ENCODE measurements around the gene PAX8.

PAX8 gene

GRCh38 chr2:113235347-113236226 is 43.1 kb downstream of the PAX8 start:
- ATAC-seq, result peak; percentile 89 to 93

- ATAC-seq, result peak in 1 of 2 donors; percentile 9
Observed at GRCh38 chr2:113234721-113235346, 43.9 kb downstream of the PAX8 start.

- ATAC-seq, result no peak
Observed at GRCh38 chr2:113233593-113234550, 44.8 kb downstream of the PAX8 start.

- ATAC-seq, result no peak
Observed at GRCh38 chr2:113232740-113233139, 46.0 kb downstream of the PAX8 start.

- no peak for ATAC-seq
Observed at GRCh38 chr2:113232123-113232522, 46.6 kb downstream of the PAX8 start.

- no peak for ATAC-seq
Observed at GRCh38 chr2:113231064-113231463, 47.7 kb downstream of the PAX8 start.

- ATAC-seq, result no peak
Observed at GRCh38 chr2:113230531-113230930, 48.2 kb downstream of the PAX8 start.

- no peak for ATAC-seq
Observed at GRCh38 chr2:113229795-113230194, 48.9 kb downstream of the PAX8 start.

GRCh38 chr2:113228991-113229716 is 49.6 kb downstream of the PAX8 start:
- ATAC-seq, result no peak

GRCh38 chr2:113228351-113228750 is 50.4 kb downstream of the PAX8 start:
- no peak for ATAC-seq

- ATAC-seq, result no peak
Observed at GRCh38 chr2:113227698-113228097, 51.0 kb downstream of the PAX8 start.

- no peak for ATAC-seq
Observed at GRCh38 chr2:113227290-113227689, 51.4 kb downstream of the PAX8 start.

GRCh38 chr2:113226462-113226861 is 52.3 kb downstream of the PAX8 start:
- no peak for ATAC-seq

GRCh38 chr2:113225263-113226259 is 53.2 kb downstream of the PAX8 start:
- no peak for ATAC-seq

- ATAC-seq, result no peak
Observed at GRCh38 chr2:113224647-113225236, 54.0 kb downstream of the PAX8 start.

- no peak for ATAC-seq
Observed at GRCh38 chr2:113223813-113224212, 54.9 kb downstream of the PAX8 start.

GRCh38 chr2:113221846-113222245 is 56.9 kb downstream of the PAX8 start:
- no peak for ATAC-seq

GRCh38 chr2:113220970-113221708 is 57.6 kb downstream of the PAX8 start:
- no peak for ATAC-seq

- no peak for ATAC-seq
Observed at GRCh38 chr2:113219889-113220641, 58.7 kb downstream of the PAX8 start.
